Ishikawa (cell line): ENCODE data around the gene ACOX3.

Source experiments
- CEBPB ChIP-seq: IDR thresholded peaks from 2 replicates; pipeline ENCODE4 v1.6.1; 2012
- CREB1 ChIP-seq: IDR thresholded peaks from 2 replicates; pipeline ENCODE4 v1.6.1; 2012; ENCODE audit warnings: low read depth
- EGR1 ChIP-seq: IDR thresholded peaks from 2 replicates; pipeline ENCODE4 v1.6.1; 2012
- EP300 ChIP-seq: IDR thresholded peaks from 2 replicates; pipeline ENCODE4 v1.6.1; 2012; ENCODE audit warnings: borderline replicate concordance
- FOXM1 ChIP-seq: IDR thresholded peaks from 2 replicates; pipeline ENCODE4 v1.6.1; 2012; ENCODE audit warnings: low read depth, borderline replicate concordance
- NFIC ChIP-seq: IDR thresholded peaks from 2 replicates; pipeline ENCODE4 v1.6.1; 2012
- RAD21 ChIP-seq: IDR thresholded peaks from 2 replicates; pipeline ENCODE4 v1.6.1; 2012; ENCODE audit warnings: low read depth
- TAF1 ChIP-seq: IDR thresholded peaks from 2 replicates; pipeline ENCODE4 v1.6.1; 2012; ENCODE audit warnings: low read depth, mild to moderate bottlenecking
- TCF12 ChIP-seq: IDR thresholded peaks from 2 replicates; pipeline ENCODE4 v1.6.1; 2012; ENCODE audit warnings: low read depth
- TEAD4 ChIP-seq: IDR thresholded peaks from 2 replicates; pipeline ENCODE4 v1.6.1; 2012
- USF1 ChIP-seq: IDR thresholded peaks from 2 replicates; pipeline ENCODE4 v1.6.1; 2012
- YY1 ChIP-seq: IDR thresholded peaks from 2 replicates; pipeline ENCODE4 v1.6.1; 2012; ENCODE audit warnings: low read depth
- ZBTB7A ChIP-seq: IDR thresholded peaks from 2 replicates; pipeline ENCODE4 v1.6.1; 2012; ENCODE audit warnings: low read depth
- TF ChIP-seq, protein P1 (sequence below): IDR thresholded peaks from 2 replicates; pipeline ENCODE4 v1.6.1; 2012; ENCODE audit warnings: low read depth, mild to moderate bottlenecking
- TF ChIP-seq, protein P2 (sequence below): IDR thresholded peaks from 2 replicates; pipeline ENCODE4 v1.6.1; 2012

Gene ACOX3

DNA sequence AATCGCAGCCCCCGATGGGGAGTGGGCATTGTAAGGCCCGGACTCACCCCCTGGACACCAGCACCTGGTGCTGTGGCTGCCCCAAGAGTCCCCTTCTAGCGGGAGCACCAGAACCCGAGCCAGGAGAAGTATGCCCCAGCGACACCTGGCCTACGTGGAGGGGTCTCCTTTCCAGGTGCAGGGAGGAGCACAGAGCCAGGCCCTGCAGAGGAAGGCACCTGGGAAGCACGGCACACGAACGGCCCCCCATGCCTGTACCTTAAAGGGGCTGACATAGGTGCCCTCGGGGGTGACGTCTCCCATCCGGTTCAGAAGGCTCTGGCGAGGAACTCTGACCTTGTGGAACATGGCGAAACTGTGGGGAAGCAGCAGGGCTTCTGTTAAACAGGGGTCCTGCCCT lies 41.2 kb downstream of the ACOX3 start:
- TF ChIP-seq YY1 (no peak), EP300 (no peak), TCF12 (no peak), TAF1 (no peak)

DNA sequence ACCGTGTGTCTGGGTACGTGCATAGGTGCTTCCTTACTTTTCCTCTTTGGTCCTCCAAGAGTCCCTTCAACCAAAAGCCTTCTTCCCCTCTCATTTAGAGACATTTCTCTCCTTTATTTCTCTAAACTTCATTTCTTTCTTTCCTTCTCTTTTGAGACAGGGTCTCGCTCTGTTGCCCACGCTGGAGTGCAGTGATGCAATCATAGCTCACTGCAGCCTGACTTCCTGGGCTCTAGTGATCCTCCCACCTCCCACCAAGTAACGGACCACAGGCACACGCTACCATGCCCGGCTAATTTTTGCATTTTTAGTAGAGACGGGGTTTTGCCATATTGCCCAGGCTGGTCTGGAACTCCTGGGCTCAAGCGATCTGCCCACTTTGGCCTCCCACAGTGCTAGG lies 42.2 kb downstream of the ACOX3 start:
- no peak for TF ChIP-seq TAF1
- no peak for TF ChIP-seq TCF12
- no peak for TF ChIP-seq NFIC
- no peak for TF ChIP-seq ZBTB7A
- TF ChIP-seq YY1, result no peak
- no peak for TF ChIP-seq TEAD4
- TF ChIP-seq USF1, result no peak
- TF ChIP-seq EP300, result no peak
- TF ChIP-seq, protein P1, sequence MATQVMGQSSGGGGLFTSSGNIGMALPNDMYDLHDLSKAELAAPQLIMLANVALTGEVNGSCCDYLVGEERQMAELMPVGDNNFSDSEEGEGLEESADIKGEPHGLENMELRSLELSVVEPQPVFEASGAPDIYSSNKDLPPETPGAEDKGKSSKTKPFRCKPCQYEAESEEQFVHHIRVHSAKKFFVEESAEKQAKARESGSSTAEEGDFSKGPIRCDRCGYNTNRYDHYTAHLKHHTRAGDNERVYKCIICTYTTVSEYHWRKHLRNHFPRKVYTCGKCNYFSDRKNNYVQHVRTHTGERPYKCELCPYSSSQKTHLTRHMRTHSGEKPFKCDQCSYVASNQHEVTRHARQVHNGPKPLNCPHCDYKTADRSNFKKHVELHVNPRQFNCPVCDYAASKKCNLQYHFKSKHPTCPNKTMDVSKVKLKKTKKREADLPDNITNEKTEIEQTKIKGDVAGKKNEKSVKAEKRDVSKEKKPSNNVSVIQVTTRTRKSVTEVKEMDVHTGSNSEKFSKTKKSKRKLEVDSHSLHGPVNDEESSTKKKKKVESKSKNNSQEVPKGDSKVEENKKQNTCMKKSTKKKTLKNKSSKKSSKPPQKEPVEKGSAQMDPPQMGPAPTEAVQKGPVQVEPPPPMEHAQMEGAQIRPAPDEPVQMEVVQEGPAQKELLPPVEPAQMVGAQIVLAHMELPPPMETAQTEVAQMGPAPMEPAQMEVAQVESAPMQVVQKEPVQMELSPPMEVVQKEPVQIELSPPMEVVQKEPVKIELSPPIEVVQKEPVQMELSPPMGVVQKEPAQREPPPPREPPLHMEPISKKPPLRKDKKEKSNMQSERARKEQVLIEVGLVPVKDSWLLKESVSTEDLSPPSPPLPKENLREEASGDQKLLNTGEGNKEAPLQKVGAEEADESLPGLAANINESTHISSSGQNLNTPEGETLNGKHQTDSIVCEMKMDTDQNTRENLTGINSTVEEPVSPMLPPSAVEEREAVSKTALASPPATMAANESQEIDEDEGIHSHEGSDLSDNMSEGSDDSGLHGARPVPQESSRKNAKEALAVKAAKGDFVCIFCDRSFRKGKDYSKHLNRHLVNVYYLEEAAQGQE, result no peak
- TF ChIP-seq EGR1, result no peak
- TF ChIP-seq, protein P2, sequence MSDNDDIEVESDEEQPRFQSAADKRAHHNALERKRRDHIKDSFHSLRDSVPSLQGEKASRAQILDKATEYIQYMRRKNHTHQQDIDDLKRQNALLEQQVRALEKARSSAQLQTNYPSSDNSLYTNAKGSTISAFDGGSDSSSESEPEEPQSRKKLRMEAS, result no peak
- TF ChIP-seq FOXM1, result no peak
- TF ChIP-seq RAD21, result no peak
- no peak for TF ChIP-seq CEBPB
- TF ChIP-seq CREB1, result no peak

GRCh38 chr4:8396762-8397406 lies 43.6 kb downstream of the ACOX3 start:
- TF ChIP-seq RAD21, result no peak
- no peak for TF ChIP-seq TCF12
- no peak for TF ChIP-seq EGR1
- no peak for TF ChIP-seq CREB1
- TF ChIP-seq TEAD4, result no peak
- TF ChIP-seq EP300, result no peak
- TF ChIP-seq USF1, result no peak

- TF ChIP-seq EP300 (no peak), EGR1 (no peak), TEAD4 (no peak), TCF12 (no peak), TAF1 (no peak), NFIC (no peak), RAD21 (no peak), CEBPB (no peak), FOXM1 (no peak), USF1 (no peak), ZBTB7A (no peak), YY1 (no peak), CREB1 (no peak)
- TF ChIP-seq, protein P2, result no peak
- TF ChIP-seq, protein P1, result no peak
Observed at GRCh38 chr4:8395504-8396296, 44.8 kb downstream of the ACOX3 start.

GRCh38 chr4:8394806-8395205 lies 45.7 kb downstream of the ACOX3 start:
- TF ChIP-seq RAD21 (no peak), EGR1 (no peak), TCF12 (no peak), CEBPB (no peak), NFIC (no peak), YY1 (no peak), FOXM1 (no peak), EP300 (no peak), TAF1 (no peak), ZBTB7A (no peak), TEAD4 (no peak)
- TF ChIP-seq, protein P2, result no peak
- TF ChIP-seq, protein P1, result no peak
